GM04504 (cell line): ENCODE results near the gene IST1.

Source experiments
- DNase-seq: peaks from one replicate; pipeline ENCODE4 v3.0.0-alpha.2; 2012; ENCODE audit warnings: low read depth

Gene IST1

DNA sequence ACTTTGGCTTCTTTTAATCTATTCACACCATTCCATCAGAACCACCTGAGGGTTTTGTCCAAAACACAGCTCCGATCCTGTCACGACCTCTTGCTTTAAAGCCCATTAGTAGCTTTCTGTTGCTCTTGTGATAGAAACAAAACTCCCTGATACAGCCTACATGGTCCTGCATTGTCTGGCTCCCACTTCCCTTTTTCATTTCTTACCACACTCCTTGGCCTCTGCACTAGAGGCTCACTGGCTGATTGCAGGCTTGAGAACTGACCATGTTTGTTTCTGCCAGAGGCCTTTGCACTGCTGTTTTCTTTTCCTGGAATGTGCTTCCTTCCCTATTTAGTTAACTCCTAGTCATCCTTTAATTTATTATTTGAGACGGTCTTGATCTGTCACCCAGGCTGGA, 23.7 kb downstream of the IST1 start:
- DNase-seq, result no peak

DNA sequence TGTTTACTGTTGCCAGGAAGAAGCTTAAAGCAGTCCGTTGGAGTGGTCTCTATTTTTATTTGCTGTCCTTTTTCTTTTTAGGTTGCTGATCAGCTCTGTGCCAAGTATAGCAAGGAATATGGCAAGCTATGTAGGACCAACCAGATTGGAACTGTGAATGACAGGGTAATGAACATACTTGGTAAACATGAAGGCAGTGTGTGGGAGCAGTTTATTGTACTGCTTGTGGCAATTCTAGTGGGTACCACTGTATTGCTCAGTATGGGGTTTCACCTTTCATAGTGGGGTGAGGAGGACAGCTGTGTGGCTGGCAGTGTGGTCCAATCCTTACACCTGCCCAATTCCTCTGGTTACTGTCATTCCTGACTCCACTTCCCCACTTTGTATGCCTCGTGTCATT, 25.3 kb downstream of the IST1 start:
- DNase-seq, result no peak

DNA sequence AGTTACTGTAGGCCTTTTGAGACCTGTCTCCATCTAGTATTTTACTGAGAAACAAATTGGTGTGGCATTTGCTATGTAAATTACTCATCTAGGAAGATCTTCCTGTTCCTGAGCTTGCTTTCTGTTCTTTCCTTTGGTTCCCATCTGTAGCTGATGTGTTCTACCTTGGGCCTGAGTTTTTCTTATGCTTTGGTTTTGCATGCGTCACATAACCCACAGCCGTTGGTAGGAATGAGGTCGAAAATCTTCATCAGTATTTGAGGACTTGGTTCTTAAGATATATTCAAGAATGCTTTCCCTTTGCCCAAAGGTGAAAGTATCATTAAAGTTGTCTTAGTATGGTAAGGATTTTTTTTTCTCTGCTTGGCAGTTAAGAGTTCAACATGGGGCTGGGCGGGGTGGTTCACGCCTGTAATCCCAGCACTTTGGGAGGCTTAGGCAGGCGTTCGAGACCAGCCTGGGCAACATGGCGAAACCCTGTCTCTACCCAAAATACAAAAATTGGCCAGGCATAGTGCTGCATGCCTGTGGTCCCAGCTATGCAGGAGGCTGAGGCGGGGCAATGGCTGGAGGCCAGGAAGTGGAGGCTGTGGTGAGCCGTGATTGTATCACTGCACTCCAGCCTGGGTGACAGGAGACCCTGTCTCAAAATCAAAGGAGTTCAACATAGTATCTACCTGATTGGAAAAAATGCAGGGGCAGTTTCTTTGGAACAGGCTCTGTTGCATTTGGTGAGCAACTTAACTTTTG, 28.8 kb downstream of the IST1 start:
- DNase-seq, result no peak

DNA sequence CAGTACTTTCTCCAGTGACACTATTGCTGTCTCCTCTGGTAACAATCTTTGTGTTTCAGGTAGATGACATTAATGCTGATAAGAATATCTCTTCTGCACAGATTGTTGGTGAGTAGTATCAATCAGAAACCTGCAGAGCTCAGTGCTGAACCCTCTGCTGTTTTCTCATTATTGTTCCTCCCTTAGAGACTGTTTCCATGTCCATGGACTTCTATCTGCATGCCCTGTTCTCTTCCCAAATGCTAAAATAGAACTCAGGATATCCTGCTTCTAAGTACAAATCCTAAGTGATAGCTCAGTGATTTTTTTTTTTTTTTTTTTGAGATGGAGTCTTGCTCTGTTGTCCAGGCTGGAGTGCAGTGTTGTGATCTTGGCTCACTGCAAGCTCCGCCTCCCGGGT, 29.4 kb downstream of the IST1 start:
- DNase-seq, result no peak

DNA sequence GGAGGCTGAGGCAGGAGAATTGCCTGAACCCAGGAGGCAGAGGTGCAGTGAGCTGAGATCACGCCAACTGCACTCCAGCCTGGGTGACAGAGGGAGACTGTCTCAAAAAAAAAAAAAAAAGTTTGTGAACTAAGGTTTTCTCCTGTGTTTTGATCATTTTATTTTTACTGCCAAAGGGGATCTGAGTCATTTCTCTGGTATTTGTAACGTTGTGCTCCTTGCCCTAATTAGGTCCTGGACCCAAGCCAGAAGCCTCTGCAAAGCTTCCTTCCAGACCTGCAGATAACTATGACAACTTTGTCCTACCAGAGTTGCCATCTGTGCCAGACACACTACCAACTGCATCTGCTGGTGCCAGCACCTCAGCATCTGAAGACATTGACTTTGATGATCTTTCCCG, 32.1 kb downstream of the IST1 start:
- peak; percentile 84 for DNase-seq

DNA sequence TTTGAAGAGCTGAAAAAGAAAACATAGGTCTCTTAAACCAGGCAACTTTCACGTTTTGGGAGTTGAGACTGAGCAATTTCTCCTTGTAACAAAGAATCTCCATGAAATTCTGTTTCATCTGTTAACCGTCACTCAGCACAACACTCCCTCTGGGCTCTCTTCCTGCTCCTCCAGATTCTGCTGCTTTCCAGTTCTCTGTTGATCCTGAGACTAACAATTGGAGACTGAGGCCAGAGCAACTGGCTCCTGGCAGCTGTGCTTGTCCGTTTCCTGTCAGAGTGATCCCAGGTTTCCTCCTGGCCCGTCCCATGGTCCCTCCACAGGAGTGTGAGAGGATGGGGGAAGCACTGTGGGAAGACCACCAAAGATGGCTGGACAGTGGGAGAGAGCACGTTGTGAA, 32.5 kb downstream of the IST1 start:
- DNase-seq, result no peak

DNA sequence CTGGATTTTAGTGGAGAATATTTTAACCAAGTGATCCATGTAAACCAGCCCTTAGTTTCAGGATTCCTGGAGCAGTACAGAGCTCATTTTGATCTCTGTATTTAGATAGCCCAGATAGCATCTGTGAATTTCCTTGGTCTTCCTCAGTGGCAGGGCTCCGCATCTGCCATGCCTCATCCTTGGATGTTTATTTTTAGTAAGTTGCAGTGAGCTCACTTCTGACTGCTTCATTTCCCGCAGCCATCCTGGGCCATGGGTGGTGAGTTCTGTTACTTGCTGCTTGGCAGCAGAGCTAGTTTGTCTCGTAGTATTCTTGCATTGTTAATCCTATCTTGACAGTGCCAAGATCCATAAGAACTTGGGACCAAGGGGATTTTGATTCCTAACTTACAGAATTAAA, 33.7 kb downstream of the IST1 start:
- DNase-seq, result peak; percentile 34

DNA sequence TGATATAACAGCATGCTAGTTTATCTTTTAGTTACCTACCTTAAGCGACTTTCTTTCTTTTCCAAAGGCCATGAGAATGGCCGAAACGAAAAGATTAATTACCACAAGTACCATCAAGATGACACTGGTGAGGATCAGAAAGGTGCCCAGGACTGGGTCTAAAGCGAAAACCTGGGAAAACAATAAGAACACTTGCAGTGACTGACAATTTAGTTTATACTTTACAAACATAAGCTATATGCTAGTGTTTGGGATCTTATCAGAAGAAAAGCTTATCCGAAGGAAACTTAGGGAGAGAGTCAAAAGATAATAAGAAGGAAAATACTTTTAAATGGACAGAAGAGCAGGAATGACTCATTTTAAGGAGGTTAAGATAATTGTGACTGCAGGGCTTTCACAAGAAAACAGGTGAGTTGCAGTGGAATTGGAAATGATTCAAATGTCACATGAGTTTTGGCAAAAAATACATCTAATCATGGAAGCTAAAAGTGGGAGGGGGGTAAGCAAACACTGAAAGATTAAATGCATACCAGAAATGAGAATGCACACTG, 34.8 kb downstream of the IST1 start:
- no peak for DNase-seq

DNA sequence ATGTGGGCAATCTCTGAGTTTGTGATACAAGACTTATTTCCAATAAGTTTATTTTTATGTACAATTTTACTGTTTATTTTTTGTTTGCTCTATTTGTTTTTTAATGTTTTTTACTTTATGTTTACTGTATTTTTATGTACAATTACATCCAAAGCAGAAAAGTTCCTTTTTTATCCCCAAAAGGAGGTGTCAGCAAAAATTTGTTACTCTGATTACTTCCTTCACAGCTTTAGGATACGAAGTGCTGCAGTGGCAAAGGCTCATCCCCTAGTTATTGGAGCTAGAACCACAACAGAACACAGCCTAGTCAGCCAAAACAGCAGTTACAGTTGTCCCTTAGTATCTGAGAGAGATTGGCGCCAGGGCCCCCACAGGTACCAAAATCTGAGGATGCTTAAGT, 35.7 kb downstream of the IST1 start:
- DNase-seq, result no peak

DNA sequence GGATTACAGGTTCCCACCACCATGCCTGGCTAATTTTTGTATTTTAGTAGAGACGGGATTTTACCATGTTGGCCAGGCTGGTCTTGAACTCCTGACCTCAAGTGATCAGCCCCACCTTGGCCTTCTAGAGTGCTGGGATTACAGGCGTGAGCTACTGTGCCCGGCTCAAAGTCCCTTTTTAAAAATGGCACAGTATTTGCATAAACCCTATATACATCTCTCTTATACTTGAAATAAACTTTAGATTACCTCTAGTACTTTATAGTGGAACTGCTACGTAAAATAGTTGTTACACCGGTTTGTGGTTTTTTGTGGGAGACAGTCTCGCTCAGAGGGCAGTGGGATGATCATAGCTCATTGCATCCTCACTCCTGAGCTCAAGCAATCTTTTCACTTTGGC, 36.3 kb downstream of the IST1 start:
- DNase-seq, result no peak

DNA sequence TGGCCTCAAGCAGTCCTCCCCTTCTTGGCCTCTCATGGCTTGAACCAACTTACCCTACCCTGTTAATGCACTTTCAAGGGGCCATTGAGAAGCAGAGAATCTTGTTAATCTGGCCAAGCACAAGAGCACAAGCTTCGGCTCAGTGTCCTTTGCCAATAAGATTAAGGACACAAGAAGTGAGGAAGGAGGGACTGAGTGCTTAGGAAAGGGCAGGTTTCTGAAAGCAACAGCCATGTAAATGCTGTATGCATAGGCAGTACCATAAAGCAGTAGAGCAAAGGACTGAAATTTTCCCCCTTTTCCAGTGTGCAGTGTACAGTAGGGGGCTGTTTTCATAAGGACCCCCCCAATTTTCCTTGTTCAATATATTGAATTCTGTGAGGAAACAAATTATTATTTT, 37.7 kb downstream of the IST1 start:
- no peak for DNase-seq

DNA sequence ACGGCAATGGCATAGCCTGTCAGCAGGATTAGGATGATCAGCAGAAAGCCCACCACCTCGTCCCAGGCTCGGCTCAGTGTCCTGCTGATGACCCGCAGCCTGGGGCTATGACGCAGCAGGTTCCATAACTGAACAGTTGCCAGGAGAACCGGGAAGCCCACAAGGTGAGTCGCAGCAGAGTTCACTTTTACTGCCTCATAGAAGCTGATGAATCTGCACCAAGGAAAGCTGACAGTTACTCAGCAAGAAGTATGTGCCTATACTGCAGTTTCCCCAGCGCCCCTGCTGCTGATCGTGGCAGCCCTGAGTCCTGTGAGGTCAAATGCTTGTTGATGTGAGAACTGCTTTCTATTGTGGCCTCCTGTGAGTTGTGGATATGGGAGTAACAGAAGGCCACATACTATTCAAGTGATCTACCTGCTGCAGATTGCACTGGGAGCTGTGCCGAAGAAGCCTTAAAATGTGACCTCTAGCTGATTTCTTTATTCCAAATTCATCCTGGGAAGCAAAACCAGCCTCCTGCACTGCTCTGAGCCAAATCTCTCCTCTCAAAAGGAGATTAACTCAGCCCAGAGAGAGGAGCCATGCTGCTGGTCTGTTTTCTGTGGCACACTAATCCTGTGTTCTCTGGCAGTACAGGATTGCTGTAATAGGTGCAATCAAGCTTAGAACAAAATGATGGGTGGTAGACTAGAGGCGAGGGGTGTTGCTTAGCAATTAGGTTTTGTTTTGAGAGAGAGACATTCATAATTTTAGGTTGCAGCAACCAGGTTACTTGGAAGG, 38.8 kb downstream of the IST1 start:
- DNase-seq, result no peak

DNA sequence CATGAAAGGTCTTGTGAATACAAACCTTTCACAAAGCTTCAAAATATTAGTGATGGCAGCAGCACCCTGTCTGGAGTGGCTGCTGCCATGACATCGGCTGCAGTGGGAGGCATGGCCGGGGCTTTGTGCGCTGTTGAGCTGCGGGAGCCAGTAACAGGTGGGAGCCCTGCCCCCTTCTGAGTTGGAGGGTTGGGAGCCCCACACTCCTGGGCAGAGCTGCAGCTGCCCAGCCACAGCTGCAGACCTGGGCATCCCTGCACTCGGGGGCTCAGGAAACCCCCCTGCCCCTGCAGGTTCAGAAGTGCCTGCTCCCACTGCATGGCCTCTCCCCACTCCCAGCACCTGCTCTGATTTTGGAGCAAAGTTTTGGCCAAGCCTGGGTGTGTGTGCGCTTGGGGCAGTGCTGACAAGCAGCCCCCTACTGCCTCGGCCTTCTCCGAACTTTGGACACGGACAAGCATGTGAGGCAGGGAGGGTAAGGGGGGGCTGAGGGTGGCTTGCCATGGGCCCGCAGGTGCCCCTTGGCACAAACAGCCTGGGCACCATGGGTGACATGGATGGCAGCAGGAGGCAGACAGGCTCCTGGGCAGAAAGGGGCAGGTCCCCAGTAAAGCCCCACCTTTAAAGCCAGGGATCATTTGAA, 42.7 kb downstream of the IST1 start:
- DNase-seq, result no peak

DNA sequence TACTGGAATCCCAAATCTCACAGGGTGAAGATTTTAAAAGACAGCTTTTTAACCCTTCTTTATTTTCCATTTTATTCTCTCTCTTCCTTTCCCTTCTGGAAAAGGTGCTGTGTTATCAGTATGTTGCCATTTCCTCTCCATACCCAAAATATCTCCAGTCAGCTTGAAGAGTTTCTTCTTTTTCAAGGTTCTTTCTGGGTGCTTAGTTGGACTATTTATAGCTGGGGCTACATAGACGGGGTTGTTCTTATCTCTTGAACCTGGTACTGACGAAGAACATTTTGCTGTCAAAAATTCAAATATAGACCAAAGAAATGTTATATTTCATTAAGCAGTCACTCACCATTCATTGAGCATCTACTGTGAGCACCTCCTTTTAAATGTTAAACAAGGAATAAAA, 48.6 kb downstream of the IST1 start:
- DNase-seq, result no peak

DNA sequence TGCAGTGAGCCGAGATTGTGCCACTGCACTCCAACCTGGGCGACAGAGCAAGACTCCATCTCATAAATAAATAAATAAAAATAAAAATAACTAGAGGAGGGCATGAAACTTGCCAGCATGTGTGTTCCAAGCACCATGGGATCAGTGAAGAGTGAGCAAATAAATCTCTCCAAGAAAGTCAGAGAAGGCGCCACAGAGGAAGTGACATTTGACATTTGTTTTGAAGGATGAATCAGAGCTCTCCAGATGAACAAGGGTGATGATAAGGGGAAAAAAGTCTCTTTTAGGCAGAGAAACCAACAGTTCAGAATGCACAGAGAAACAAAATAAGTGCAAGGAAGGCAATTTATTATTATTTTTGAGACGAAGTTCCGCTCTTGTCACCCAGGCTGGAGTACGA, 50.3 kb downstream of the IST1 start:
- DNase-seq, result no peak

DNA sequence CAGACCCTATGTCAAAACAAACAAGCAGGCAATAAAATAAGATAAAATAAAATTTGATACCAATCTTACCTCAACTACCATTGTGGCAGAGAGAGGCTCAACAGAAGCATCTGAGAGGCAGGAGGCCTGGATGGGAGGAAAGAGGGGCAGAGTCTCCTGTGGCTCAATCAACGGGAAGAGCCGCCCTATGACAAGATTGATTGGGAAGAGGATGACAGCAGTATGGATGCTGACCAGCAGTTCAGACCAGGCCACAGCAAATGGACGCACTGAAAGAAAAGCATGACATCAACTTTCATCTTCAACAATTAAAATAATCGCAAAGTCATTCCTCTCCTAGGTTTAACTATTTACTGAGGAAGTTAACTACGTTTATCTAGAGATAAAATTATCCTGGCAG, 57.5 kb downstream of the IST1 start:
- no peak for DNase-seq

DNA sequence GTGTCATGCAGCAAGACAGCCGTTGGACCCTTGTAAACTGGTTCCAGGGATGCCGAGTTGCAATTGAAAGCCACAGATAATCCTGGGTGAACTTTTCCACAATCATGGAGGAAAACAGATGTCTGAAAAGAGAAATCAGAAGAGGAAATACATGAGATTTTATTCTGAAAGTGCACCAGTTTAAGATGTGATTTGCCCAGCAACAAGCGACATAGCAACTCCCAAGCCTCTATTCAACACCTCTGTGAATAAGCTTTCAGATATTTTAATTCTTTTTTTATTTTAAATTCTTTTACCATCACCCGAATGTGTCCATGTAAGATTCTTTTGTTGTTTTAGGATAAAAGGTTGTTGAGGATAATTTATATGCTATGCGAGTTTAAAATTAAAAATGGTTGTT, 58.8 kb downstream of the IST1 start:
- DNase-seq, result no peak

DNA sequence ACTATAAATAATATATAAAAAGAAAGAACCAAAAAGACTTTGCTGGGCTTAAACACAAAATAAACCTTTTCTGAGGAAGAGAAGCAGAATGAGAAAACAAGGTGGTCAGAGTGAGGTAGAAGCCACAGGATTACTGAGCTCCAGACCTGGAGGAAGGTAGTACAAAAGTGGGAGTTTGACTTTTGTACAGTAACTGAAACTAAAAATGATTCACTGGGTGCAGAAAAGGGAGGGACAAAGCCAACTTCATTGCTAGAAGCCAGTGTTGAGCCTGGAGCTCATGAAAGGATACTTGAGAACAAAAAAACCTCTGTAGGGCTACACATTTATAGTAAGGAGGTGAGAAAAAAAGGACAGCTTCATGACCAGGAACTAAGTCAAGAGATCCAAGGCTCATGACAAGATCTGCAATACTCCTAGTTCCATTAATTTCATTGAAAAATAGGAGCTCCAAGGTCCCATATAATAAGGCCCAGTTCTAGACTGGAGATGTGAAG, 59.4 kb downstream of the IST1 start:
- DNase-seq, result no peak

DNA sequence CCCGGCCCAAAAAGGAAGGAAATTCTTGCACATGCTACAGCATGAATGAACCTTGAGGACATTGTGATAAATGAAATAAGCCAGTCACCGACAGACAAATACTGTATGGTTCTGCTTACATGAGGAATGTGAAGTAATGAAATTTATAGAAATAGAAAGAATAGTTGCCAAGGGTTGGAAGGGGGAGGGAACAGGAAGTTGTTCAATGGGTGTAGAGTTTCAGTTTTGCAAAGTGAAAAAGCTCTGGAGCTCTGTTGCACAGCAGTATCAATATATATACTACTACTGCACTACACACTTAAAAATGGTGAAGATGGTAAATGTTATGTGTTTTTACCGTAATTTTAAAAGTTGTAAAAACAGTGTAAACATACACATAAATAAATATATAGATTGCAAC, 61.2 kb downstream of the IST1 start:
- no peak for DNase-seq

DNA sequence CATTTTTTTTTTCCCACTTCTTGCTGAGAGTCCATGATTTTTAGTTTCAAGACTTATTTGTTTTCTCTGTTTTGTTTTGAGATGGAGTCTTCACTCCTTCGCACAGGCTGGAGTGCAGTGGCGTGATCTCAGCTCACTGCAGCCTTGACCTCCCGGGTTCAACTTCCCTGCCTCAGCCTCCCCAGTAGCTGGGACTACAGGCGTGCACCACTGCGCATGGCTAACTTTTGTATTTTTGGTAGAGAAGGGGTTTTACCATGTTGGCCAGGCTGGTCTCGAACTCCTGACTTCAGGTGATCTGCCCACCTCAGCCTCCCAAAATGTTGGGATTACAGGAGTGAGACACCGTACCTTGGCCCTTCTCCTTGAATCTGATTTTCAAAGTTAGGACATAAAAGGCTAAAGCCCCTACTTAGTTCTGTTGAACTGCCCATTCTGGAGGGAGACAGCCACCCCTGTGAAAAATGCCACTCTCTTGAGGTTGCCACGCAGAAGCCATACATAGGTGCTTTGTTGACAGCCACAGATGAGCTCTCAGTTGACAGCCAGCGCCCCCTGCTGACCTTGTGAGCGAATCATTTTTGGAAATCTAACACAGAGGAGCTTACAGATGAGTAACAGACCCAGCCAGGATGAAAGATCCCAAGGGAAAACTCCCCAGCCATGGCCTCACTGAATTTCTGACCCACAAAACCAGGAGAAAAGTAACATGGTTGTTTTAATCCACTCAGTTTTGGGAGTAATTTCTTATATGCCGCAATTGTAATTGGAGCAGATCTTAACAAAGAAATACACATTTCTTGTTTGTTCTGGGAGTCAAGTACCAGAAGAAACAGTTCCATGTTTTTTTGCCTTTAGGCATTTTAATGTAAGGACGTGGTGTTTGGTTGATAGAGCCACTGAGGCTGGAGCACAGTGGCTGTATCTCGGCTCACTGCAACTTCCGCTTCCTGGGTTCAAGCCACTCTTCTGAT, 66.0 kb downstream of the IST1 start:
- DNase-seq, result peak; percentile 80

DNA sequence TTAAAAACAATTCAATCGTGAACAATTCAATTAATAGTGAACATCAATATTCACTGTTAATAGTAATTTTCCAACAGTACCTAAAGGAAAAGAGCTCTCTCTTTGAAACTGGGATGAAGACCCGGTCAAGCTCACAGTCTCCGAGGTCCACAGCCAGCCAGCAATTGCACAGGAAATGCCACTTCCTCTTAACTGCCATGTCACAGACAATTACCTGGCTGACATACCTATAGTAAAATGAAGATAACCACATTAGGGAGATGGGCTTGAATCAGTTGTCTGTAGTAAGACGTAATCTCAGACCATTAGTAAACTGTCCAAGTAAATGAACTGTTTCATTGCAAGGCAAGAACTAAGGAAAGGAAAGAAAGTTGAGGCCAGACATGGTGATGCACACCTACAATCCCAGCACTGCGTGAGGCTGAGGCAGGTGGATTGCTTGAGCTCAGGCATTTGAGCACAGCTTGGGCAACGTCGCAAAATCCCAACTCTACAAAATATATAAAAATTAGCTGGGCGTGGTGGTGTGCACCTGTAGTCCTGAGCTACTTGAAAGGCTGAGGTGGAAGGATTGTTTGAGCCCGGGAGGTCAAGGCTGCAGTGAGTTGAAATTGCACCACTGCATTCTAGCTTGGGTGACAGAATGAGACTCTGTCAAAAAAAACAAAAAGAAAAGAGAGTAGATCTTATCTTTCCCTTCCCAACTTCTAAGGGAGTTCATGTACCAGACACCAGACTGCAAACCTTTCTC, 68.0 kb downstream of the IST1 start:
- DNase-seq, result no peak
